Ishikawa (cell line): Measurements from ENCODE around the gene MAGEL2.

Experiments
- CEBPB ChIP-seq: IDR thresholded peaks from 2 replicates; pipeline ENCODE4 v1.6.1; 2012
- CREB1 ChIP-seq: IDR thresholded peaks from 2 replicates; pipeline ENCODE4 v1.6.1; 2012; ENCODE audit warnings: low read depth
- EGR1 ChIP-seq: IDR thresholded peaks from 2 replicates; pipeline ENCODE4 v1.6.1; 2012
- EP300 ChIP-seq: IDR thresholded peaks from 2 replicates; pipeline ENCODE4 v1.6.1; 2012; ENCODE audit warnings: borderline replicate concordance
- FOXM1 ChIP-seq: IDR thresholded peaks from 2 replicates; pipeline ENCODE4 v1.6.1; 2012; ENCODE audit warnings: low read depth, borderline replicate concordance
- NFIC ChIP-seq: IDR thresholded peaks from 2 replicates; pipeline ENCODE4 v1.6.1; 2012
- RAD21 ChIP-seq: IDR thresholded peaks from 2 replicates; pipeline ENCODE4 v1.6.1; 2012; ENCODE audit warnings: low read depth
- TAF1 ChIP-seq: IDR thresholded peaks from 2 replicates; pipeline ENCODE4 v1.6.1; 2012; ENCODE audit warnings: low read depth, mild to moderate bottlenecking
- TEAD4 ChIP-seq: IDR thresholded peaks from 2 replicates; pipeline ENCODE4 v1.6.1; 2012
- USF1 ChIP-seq: IDR thresholded peaks from 2 replicates; pipeline ENCODE4 v1.6.1; 2012
- YY1 ChIP-seq: IDR thresholded peaks from 2 replicates; pipeline ENCODE4 v1.6.1; 2012; ENCODE audit warnings: low read depth
- ZBTB7A ChIP-seq: IDR thresholded peaks from 2 replicates; pipeline ENCODE4 v1.6.1; 2012; ENCODE audit warnings: low read depth
- TF ChIP-seq, protein P1 (sequence below): IDR thresholded peaks from 2 replicates; pipeline ENCODE4 v1.6.1; 2012; ENCODE audit warnings: low read depth, mild to moderate bottlenecking
- TF ChIP-seq, protein P2 (sequence below): IDR thresholded peaks from 2 replicates; pipeline ENCODE4 v1.6.1; 2012

The MAGEL2 gene

DNA sequence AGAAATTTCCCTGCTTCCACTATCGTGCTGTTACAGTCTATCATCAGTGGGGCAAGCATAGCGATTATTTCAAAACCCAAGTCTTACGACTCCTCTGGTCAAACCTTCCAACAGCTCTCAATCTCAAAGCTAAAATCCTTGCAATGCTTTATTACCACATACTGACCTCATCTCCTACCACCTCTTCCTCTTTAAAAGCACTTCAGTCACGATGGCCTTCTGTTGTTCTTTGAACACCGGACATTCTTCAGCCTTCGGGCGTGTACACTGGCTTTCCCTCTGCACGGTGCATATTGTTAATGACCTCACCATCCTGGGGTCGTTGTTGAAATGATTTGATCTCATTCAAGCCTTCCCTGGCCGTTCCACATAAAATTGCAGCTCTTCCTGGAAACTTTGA is 31.1 kb downstream of the MAGEL2 start:
- TF ChIP-seq CREB1, result no peak
- no peak for TF ChIP-seq ZBTB7A

GRCh38 chr15:23606226-23606625 is 41.4 kb downstream of the MAGEL2 start:
- TF ChIP-seq, protein P1, sequence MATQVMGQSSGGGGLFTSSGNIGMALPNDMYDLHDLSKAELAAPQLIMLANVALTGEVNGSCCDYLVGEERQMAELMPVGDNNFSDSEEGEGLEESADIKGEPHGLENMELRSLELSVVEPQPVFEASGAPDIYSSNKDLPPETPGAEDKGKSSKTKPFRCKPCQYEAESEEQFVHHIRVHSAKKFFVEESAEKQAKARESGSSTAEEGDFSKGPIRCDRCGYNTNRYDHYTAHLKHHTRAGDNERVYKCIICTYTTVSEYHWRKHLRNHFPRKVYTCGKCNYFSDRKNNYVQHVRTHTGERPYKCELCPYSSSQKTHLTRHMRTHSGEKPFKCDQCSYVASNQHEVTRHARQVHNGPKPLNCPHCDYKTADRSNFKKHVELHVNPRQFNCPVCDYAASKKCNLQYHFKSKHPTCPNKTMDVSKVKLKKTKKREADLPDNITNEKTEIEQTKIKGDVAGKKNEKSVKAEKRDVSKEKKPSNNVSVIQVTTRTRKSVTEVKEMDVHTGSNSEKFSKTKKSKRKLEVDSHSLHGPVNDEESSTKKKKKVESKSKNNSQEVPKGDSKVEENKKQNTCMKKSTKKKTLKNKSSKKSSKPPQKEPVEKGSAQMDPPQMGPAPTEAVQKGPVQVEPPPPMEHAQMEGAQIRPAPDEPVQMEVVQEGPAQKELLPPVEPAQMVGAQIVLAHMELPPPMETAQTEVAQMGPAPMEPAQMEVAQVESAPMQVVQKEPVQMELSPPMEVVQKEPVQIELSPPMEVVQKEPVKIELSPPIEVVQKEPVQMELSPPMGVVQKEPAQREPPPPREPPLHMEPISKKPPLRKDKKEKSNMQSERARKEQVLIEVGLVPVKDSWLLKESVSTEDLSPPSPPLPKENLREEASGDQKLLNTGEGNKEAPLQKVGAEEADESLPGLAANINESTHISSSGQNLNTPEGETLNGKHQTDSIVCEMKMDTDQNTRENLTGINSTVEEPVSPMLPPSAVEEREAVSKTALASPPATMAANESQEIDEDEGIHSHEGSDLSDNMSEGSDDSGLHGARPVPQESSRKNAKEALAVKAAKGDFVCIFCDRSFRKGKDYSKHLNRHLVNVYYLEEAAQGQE, result no peak

GRCh38 chr15:23602124-23602523 is 45.5 kb downstream of the MAGEL2 start:
- TF ChIP-seq EGR1 (no peak), CEBPB (no peak), YY1 (no peak), RAD21 (no peak), NFIC (no peak)

DNA sequence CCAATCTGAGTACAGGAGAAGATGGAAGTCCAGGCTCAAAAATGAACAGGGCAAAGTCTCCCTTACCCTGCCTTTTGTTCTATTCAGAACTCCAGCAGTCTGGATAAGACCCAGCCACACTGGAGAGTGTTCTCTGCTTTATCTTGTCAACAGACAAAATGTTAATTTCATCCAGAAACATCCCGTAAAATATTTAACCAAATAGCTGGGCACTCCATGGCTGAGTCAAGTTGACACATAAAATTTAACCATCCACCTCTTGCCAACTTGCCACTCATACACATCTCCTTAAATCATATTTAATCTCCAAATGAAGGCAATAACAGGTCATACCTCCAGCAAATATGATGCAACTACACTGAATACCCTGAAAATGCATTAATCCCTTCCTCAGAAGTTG is 48.6 kb downstream of the MAGEL2 start:
- TF ChIP-seq RAD21 (no peak), EGR1 (no peak), EP300 (no peak)

DNA sequence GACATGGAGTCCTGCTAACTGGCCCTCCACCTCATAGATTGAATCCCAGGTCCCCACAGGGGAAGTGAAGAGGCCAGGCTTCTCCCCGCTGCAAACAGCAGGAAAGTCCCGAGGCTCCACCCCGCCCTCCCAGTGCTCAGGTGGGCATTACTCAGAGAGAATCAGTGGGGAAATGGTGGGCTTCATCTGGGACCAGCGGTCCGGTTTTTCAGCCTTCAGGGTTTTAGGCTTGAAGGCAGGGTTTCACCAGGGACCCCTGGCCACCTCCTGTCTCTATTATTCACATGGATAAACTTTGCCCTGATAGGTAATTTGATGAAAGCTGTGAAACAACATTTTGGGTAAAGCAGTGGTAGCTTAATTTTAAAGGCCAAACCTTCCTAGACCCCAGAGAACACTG is 50.9 kb downstream of the MAGEL2 start:
- TF ChIP-seq FOXM1 (no peak), EP300 (no peak), YY1 (no peak), NFIC (no peak), USF1 (no peak), TAF1 (no peak), EGR1 (no peak), CREB1 (no peak), TEAD4 (no peak), ZBTB7A (no peak)
- TF ChIP-seq, protein P1, result no peak
- TF ChIP-seq, protein P2, sequence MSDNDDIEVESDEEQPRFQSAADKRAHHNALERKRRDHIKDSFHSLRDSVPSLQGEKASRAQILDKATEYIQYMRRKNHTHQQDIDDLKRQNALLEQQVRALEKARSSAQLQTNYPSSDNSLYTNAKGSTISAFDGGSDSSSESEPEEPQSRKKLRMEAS, result no peak

DNA sequence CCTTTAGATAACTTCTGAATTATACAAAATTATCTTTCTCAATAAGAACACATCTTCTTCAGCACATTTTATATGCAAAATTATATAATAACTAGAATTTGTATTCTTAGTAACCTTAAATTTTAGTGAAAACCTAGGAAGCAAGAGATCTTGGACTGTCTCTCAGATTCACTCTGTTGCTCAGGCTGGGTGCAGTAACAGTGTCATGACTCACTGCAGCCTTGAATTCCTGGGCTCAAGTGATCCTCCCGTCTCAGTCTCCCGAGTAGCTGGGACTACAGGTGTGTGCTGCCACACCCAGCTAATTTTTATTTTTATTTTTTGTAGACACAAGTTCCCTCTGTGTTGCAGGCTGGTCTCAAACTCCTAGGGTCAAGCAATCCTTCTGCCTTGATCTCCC is 52.3 kb downstream of the MAGEL2 start:
- no peak for TF ChIP-seq FOXM1
- TF ChIP-seq TEAD4, result no peak
- no peak for TF ChIP-seq EGR1
- no peak for TF ChIP-seq CEBPB
- TF ChIP-seq NFIC, result no peak
- TF ChIP-seq, protein P2, result no peak

DNA sequence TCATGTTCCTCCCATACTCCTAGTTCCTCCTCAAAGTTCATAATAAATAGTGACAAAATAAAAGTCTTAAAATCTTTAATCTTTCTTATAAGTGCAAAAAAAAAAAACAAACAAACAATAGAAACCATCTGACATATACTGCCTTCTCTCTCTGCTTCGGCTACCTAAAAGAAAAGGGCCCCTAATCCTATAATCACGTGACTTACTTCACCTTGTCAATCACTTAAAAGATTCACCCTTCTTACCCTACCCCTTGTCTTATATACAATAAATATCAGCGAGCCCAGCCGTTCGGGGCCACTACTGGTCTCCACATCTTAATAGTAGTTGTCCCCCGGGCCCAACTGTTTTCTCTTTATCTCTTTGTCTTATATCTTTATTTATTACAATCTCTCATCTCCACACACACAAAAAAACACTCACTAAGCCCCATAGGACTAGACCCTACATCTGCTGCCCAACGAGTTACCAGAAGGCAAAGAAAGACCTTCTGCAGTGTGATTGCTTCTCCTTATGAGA is 53.4 kb downstream of the MAGEL2 start:
- TF ChIP-seq YY1 (no peak), CREB1 (no peak), TAF1 (no peak), CEBPB (no peak), NFIC (no peak), USF1 (no peak), ZBTB7A (no peak), EP300 (no peak)
- TF ChIP-seq, protein P2, result no peak
- TF ChIP-seq, protein P1, result no peak
